CD14-positive monocyte (primary cell): ENCODE measurements around the gene C7orf25. TPM values are rescaled to one million over a fixed set of nuclear protein-coding genes. Genes with fewer than 3 reads are reported as not detected.
A peak's percentile ranks its signal among the peaks of the same experiment; 100 is the strongest.

Experiments used
- DNase-seq, 3 donors: peaks; one replicate each; pipeline ENCODE4 v3.0.0-alpha.2; 2011 to 2022
- H2AFZ ChIP-seq: 2 replicates; pipeline ENCODE4 v1.6.0; 2012; ENCODE audit warnings: mild to moderate bottlenecking, low read depth, low read length, inconsistent platforms; ENCODE audit not compliant: insufficient read depth, poor library complexity, severe bottlenecking
- H3K27ac ChIP-seq, 2 donors: 1 replicate in 1 of 2; 2 replicates in 1 of 2; pipeline ENCODE4 v1.5.1; 2012 to 2013; ENCODE audit warnings: low read length in 2 of 2, control low read depth in 1 of 2, inconsistent platforms in 1 of 2, low read depth in 1 of 2, mild to moderate bottlenecking in 1 of 2
- H3K27me3 ChIP-seq, 2 donors: one replicate each; pipeline versions ENCODE4 v1.6.0 to v1.6.1; 2011 to 2013; ENCODE audit warnings: low read length in 2 of 2; ENCODE audit not compliant: control insufficient read depth in 2 of 2, insufficient read depth in 2 of 2
- H3K36me3 ChIP-seq, 2 donors: replicated peaks in 1 of 2; 1 replicate in 1 of 2; 2 replicates in 1 of 2; pipeline versions ENCODE4 v1.5.1 to v1.6.1; 2012 to 2013; ENCODE audit warnings: low read length in 2 of 2, control low read depth in 1 of 2, inconsistent platforms in 1 of 2, mild to moderate bottlenecking in 1 of 2; ENCODE audit not compliant: insufficient read depth in 2 of 2, control insufficient read depth in 1 of 2
- H3K4me1 ChIP-seq, 2 donors: 1 replicate in 1 of 2; 2 replicates in 1 of 2; pipeline versions ENCODE4 v1.5.1 to v1.6.1; 2012 to 2013; ENCODE audit warnings: low read length in 2 of 2, control low read depth in 1 of 2, inconsistent platforms in 1 of 2, mild to moderate bottlenecking in 1 of 2, moderate library complexity in 1 of 2; ENCODE audit not compliant: insufficient read depth in 2 of 2, control insufficient read depth in 1 of 2
- H3K4me2 ChIP-seq: replicated peaks from 2 replicates; pipeline ENCODE3; 2012; ENCODE audit warnings: low read length, moderate library complexity, mild to moderate bottlenecking; ENCODE audit not compliant: poor library complexity, severe bottlenecking; ENCODE audit errors: extremely low read depth
- H3K4me3 ChIP-seq, 3 experiments: fragments of 200-600 bp in 1 of 3; sonication (generic) in 1 of 3; replicated peaks in 1 of 3; 1 replicate in 2 of 3; 2 replicates in 1 of 3; pipeline ENCODE4 v1.5.1; 2011 to 2013; ENCODE audit warnings: low read length in 3 of 3, mild to moderate bottlenecking in 3 of 3, control low read depth in 2 of 3, low read depth in 2 of 3, inconsistent platforms in 1 of 3, moderate library complexity in 1 of 3
- H3K79me2 ChIP-seq: 2 replicates; pipeline ENCODE4 v1.6.0; 2012; ENCODE audit warnings: mild to moderate bottlenecking, control low read depth, inconsistent platforms, low read length, moderate library complexity; ENCODE audit not compliant: insufficient read depth
- H3K9ac ChIP-seq: 2 replicates; pipeline ENCODE4 v1.6.0; 2017; ENCODE audit warnings: low read length, mild to moderate bottlenecking; ENCODE audit not compliant: insufficient read depth, poor library complexity, severe bottlenecking
- H3K9me3 ChIP-seq, 2 donors: replicated peaks in 1 of 2; 1 replicate in 1 of 2; 2 replicates in 1 of 2; pipeline versions ENCODE4 v1.5.1 to v1.6.1; 2012 to 2013; ENCODE audit warnings: low read length in 2 of 2, control low read depth in 1 of 2; ENCODE audit not compliant: control insufficient read depth in 1 of 2, insufficient read depth in 1 of 2
- H4K20me1 ChIP-seq: 2 replicates; pipeline ENCODE4 v1.6.0; 2012; ENCODE audit warnings: mild to moderate bottlenecking, low read length, control low read depth, moderate library complexity; ENCODE audit not compliant: insufficient read depth
- H3K27ac Mint-ChIP-seq, 7 donors: one replicate each; pipeline ENCODE4 v1.8.0; 2020; ENCODE audit warnings: mild to moderate bottlenecking in 7 of 7, mixed read lengths in 7 of 7, moderate library complexity in 6 of 7, inconsistent platforms in 2 of 7
- H3K27me3 Mint-ChIP-seq, 3 donors: one replicate each; pipeline ENCODE4 v1.8.0; 2021 to 2022; ENCODE audit warnings: low read depth in 3 of 3, mild to moderate bottlenecking in 3 of 3, mixed read lengths in 3 of 3, moderate library complexity in 3 of 3, inconsistent platforms in 1 of 3
- H3K36me3 Mint-ChIP-seq, 2 donors: one replicate each; pipeline ENCODE4 v1.8.0; 2020; ENCODE audit warnings: mixed read lengths in 2 of 2, inconsistent platforms in 1 of 2, mild to moderate bottlenecking in 1 of 2
- H3K4me1 Mint-ChIP-seq: one replicate; pipeline ENCODE4 v1.8.0; 2020; ENCODE audit warnings: mild to moderate bottlenecking, mixed read lengths
- H3K4me3 Mint-ChIP-seq, 2 donors: one replicate each; pipeline ENCODE4 v1.8.0; 2020; ENCODE audit warnings: mild to moderate bottlenecking in 2 of 2, mixed read lengths in 2 of 2, moderate library complexity in 1 of 2
- H3K9me3 Mint-ChIP-seq, 7 donors: one replicate each; pipeline ENCODE4 v1.8.0; 2020 to 2022; ENCODE audit warnings: mixed read lengths in 7 of 7, mild to moderate bottlenecking in 6 of 7, moderate library complexity in 6 of 7, inconsistent platforms in 2 of 7
- CTCF ChIP-seq: fragments of 200-600 bp; IDR thresholded peaks from one replicate; pipeline ENCODE4 v1.8.0; 2022; ENCODE audit warnings: antibody characterized with exemption, mild to moderate bottlenecking
- whole genome bisulfite sequencing: methylation state at CpG from one replicate; pipeline ENCODE4 v1.1.5; 2013; ENCODE audit warnings: missing lambda C conversion rate; ENCODE audit not compliant: insufficient coverage; 5-methylcytosine and 5-hydroxymethylcytosine counted together
- intact Hi-C, 2 donors: fragments of 100-400 bp; cut with micrococcal nuclease; formaldehyde crosslinking; loops; one replicate each; pipeline versions ENCODE4 v1.15.0 to v1.15.1; 2023
- polyA plus RNA-seq, 3 donors: library from polyadenylated mRNA; depleted of rRNA in 1 of 3; unstranded in 2 of 3; stranded (reverse) in 1 of 3; fragments of 300-500 nt in 2 of 3; fragments of >200 nt in 1 of 3; fragmentation: Illumina TruSeq in 2 of 3; gene quantifications; 1 replicate in 2 of 3; 2 replicates in 1 of 3; pipeline ENCODE4 v1.2.3, GENCODE V29; 2012 to 2021

Gene C7orf25
- polyA plus RNA-seq, 3 donors, result 0.96 to 2.6 (median 2.5) TPM

- Histone ChIP-seq H2AFZ (no peak overlapping the region), H3K9ac (no peak overlapping the region), H3K27ac (no peak overlapping the region), H3K9me3 (no peaks in the 10 kb centered on the region), H3K4me2 (no peak overlapping the region), H3K4me3 (no peak overlapping the region), H3K4me1 (peaks cover 9 to 11% of the 10 kb centered on the region in 2 donors), H4K20me1 (no peaks in the 10 kb centered on the region), H3K79me2 (no peaks in the 10 kb centered on the region), H3K36me3 (no peaks in the 10 kb centered on the region), H3K27me3 (no peaks in the 10 kb centered on the region)
- Mint-ChIP-seq H3K4me3 (no peak overlapping the region), H3K4me1 (peaks cover 11% of the 10 kb centered on the region), H3K27me3 (peaks cover 0 to 3% (median 3%) of the 10 kb centered on the region in 3 donors), H3K27ac (no peak overlapping the region), H3K36me3 (peaks cover 5 to 6% of the 10 kb centered on the region in 2 donors), H3K9me3 (peaks cover 5 to 21% (median 13%) of the 10 kb centered on the region in 7 donors)
- no peak for DNase-seq
- WGBS, result 92% methylated on average over 6 of the region's 9 CpGs
- TF ChIP-seq CTCF, result no peak
- intact Hi-C loops, result no loop called here
These were observed 18.3 kb downstream of the C7orf25 start for GRCh38 chr7:42893346-42894240.

- no peak for TF ChIP-seq CTCF
- Mint-ChIP-seq H3K4me1 (peaks cover 28% of the 10 kb centered on the region), H3K4me3 (peak overlapping the region; percentile 89 to 95), H3K36me3 (no peaks in the 10 kb centered on the region), H3K9me3 (peaks cover 0 to 2% (median 0%) of the 10 kb centered on the region in 7 donors), H3K27me3 (peaks cover 0 to 4% (median 0%) of the 10 kb centered on the region in 3 donors), H3K27ac (peak overlapping the region in 3 of 7 donors; percentile 10 to 95 (median 30))
- Histone ChIP-seq H3K27ac (no peak overlapping the region), H4K20me1 (no peaks in the 10 kb centered on the region), H3K27me3 (no peaks in the 10 kb centered on the region), H3K4me2 (peak overlapping the region; percentile 95), H3K4me3 (peak overlapping the region in 1 of 3 experiments; percentile 80), H3K9me3 (no peaks in the 10 kb centered on the region), H3K9ac (no peak overlapping the region), H3K36me3 (no peaks in the 10 kb centered on the region), H3K79me2 (no peaks in the 10 kb centered on the region), H3K4me1 (peaks cover 29% of the 10 kb centered on the region in 2 donors), H2AFZ (no peak overlapping the region)
- no peak for DNase-seq
- intact Hi-C loops, result no loop called here
These were observed 24.9 kb downstream of the C7orf25 start for GRCh38 chr7:42886893-42887505.
